ENCODE results near the gene SLIT1. TPM values are rescaled to one million over a fixed set of nuclear protein-coding genes. Genes with fewer than 3 reads are reported as not detected.
A peak's percentile ranks its signal among the peaks of the same experiment; 100 is the strongest.

SLIT1 gene
- total RNA-seq, 1 experiment from 2014 or later = not detected

DNA sequence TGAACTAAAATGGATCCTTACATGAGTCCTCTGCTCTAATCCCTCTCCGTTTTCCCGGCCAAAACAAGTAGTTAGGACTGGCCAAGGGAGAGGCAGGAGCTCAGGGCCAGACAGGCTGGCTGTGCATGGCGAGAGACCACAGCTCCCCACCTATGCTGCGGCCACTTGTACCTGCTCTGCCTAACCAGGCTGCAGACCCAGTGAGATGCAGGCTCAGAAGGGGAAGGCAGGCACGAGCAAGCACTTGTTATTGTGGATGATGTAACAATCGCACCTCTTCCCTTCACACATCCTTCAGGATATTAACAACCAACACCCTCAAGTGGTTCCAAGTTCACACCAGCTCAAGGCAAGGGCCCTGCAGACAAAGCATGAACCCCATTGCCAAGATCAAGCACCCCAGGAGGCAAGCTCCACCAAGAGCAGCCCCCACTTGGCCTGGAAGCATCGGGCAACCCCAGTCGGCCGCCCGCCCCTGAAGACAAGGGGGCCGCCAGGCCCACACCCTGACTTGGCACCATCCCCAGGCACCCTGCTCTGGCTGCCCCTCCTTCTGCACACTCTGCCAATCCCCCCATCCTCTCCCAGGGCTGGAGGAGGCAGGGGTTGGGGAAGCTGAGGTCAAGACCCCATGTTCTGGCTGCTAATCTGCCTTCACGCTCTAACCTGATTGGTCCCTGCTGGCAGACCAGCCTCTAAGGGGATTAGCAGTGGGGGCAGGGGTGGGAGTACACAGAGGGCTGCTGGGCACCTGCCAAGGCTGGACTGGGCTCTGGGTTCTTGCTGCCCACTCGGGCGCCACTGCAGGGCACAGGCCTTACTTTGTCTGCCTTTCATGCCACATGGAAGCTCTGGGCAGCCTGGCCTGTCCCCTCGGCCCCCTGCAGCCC lies 111.3 kb downstream of the SLIT1 start:
- TF ChIP-seq, protein P1, sequence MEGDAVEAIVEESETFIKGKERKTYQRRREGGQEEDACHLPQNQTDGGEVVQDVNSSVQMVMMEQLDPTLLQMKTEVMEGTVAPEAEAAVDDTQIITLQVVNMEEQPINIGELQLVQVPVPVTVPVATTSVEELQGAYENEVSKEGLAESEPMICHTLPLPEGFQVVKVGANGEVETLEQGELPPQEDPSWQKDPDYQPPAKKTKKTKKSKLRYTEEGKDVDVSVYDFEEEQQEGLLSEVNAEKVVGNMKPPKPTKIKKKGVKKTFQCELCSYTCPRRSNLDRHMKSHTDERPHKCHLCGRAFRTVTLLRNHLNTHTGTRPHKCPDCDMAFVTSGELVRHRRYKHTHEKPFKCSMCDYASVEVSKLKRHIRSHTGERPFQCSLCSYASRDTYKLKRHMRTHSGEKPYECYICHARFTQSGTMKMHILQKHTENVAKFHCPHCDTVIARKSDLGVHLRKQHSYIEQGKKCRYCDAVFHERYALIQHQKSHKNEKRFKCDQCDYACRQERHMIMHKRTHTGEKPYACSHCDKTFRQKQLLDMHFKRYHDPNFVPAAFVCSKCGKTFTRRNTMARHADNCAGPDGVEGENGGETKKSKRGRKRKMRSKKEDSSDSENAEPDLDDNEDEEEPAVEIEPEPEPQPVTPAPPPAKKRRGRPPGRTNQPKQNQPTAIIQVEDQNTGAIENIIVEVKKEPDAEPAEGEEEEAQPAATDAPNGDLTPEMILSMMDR (IDR thresholded peaks at IDR 0.05; ENCODE audit: unreplicated experiment) = no peak
- Mint-ChIP-seq H3K27ac (ENCODE audit: low read depth, unreplicated experiment) (no peak overlapping the region), H3K27me3 (ENCODE audit: insufficient read depth, unreplicated experiment) (peaks cover 48% of the 10 kb centered on the region), H3K4me1 (ENCODE audit: insufficient read depth, unreplicated experiment) (peaks cover 5% of the 10 kb centered on the region), H3K36me3 (ENCODE audit: insufficient read depth, unreplicated experiment) (peaks cover 5% of the 10 kb centered on the region), H3K9me3 (ENCODE audit: unreplicated experiment) (peaks cover 2% of the 10 kb centered on the region), H3K4me3 (ENCODE audit: unreplicated experiment) (no peak overlapping the region)
- CTCF ChIA-PET = interaction anchor here (0.9 to 8.5 kb wide), 8 partner anchors 15 to 161 kb away, joined by 4 to 179 read pairs (median 32); no protein-coding TSS in a partner anchor
- no peak for DNase-seq (ENCODE audit: unreplicated experiment)
- POLR2A ChIA-PET = interaction anchor here (0.5 to 0.6 kb wide), 2 partner anchors 446 to 1697 kb away, joined by 3 read pairs; no protein-coding TSS in a partner anchor
- intact Hi-C loops (cut with micrococcal nuclease) = no loop called here
- BruUV-seq (replicated peaks) = no TSS peak

- peaks cover 5% of the 10 kb centered on the region for H3K4me1 Mint-ChIP-seq (ENCODE audit: insufficient read depth, unreplicated experiment)
- intact Hi-C loops (cut with micrococcal nuclease) = loop anchor here (1.0 to 2.0 kb wide), 5 partner anchors 36 to 260 kb away; no protein-coding TSS in a partner anchor
- peak; percentile 79 for DNase-seq (ENCODE audit: unreplicated experiment)
- H3K9me3 Mint-ChIP-seq (ENCODE audit: unreplicated experiment) = peaks cover 15% of the 10 kb centered on the region
- no TSS peak for BruUV-seq (replicated peaks)
- H3K27ac Mint-ChIP-seq (ENCODE audit: low read depth, unreplicated experiment) = no peak overlapping the region
- TF ChIP-seq, protein P1 (IDR thresholded peaks at IDR 0.05; ENCODE audit: unreplicated experiment) = peak; percentile 94
- CTCF ChIA-PET = interaction anchor here (0.6 to 8.5 kb wide), 60 partner anchors 9 to 700 kb away, joined by 3 to 179 read pairs (median 4); no protein-coding TSS in a partner anchor
- POLR2A ChIA-PET = interaction anchor here (0.7 to 1.2 kb wide), 6 partner anchors 17 to 247 kb away, joined by 3 to 7 read pairs (median 4); partner anchors contain the start of gene FRAT1
- H3K36me3 Mint-ChIP-seq (ENCODE audit: insufficient read depth, unreplicated experiment) = peaks cover 5% of the 10 kb centered on the region
- no peak overlapping the region for H3K4me3 Mint-ChIP-seq (ENCODE audit: unreplicated experiment)
- peaks cover 35% of the 10 kb centered on the region for H3K27me3 Mint-ChIP-seq (ENCODE audit: insufficient read depth, unreplicated experiment)
Measured at GRCh38 chr10:97072851-97073665, 112.7 kb downstream of the SLIT1 start.

DNA sequence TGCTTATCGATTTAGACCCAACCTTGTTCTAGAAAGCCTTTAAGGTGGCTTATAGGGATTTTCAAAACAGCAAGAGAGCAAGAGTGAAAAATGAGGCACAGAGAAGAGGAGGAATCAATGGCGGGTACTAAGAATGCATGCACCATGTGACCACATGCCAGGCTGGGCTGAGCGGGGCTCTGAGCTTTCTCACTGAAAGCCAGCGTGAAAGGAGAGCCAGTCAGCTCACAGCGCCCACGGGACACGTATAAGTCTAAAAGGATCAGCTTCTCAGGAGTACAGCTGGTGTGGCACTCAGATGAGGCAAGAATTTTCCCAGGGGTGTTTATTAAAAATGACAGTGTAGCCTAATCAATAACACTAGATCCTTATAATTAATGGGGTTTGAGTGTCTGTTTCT lies 114.3 kb downstream of the SLIT1 start:
- Mint-ChIP-seq H3K4me3 (ENCODE audit: unreplicated experiment) (no peak overlapping the region), H3K9me3 (ENCODE audit: unreplicated experiment) (peaks cover 15% of the 10 kb centered on the region), H3K4me1 (ENCODE audit: insufficient read depth, unreplicated experiment) (peaks cover 5% of the 10 kb centered on the region), H3K27me3 (ENCODE audit: insufficient read depth, unreplicated experiment) (peaks cover 19% of the 10 kb centered on the region), H3K27ac (ENCODE audit: low read depth, unreplicated experiment) (no peak overlapping the region), H3K36me3 (ENCODE audit: insufficient read depth, unreplicated experiment) (peaks cover 5% of the 10 kb centered on the region)
- ChIA-PET CTCF (interaction anchor here (0.6 to 8.5 kb wide), 14 partner anchors 10 to 281 kb away, joined by 3 to 179 read pairs (median 14); no protein-coding TSS in a partner anchor), POLR2A (no interaction called here)
- DNase-seq (ENCODE audit: unreplicated experiment) = no peak
- TF ChIP-seq, protein P1 (IDR thresholded peaks at IDR 0.05; ENCODE audit: unreplicated experiment) = no peak
- intact Hi-C loops (cut with micrococcal nuclease) = no loop called here
- BruUV-seq (replicated peaks) = no TSS peak

Data from MCF 10A (cell line).